HG02763 (cell line): Measurements from ENCODE around the gene PDE4B.

Experiments
- ATAC-seq: cut with Tn5 transposase; IDR thresholded peaks from one replicate; pipeline ENCODE4 v1.9.1; 2021; ENCODE audit warnings: mild to moderate bottlenecking, moderate library complexity; ENCODE audit not compliant: unreplicated experiment

Gene PDE4B

DNA sequence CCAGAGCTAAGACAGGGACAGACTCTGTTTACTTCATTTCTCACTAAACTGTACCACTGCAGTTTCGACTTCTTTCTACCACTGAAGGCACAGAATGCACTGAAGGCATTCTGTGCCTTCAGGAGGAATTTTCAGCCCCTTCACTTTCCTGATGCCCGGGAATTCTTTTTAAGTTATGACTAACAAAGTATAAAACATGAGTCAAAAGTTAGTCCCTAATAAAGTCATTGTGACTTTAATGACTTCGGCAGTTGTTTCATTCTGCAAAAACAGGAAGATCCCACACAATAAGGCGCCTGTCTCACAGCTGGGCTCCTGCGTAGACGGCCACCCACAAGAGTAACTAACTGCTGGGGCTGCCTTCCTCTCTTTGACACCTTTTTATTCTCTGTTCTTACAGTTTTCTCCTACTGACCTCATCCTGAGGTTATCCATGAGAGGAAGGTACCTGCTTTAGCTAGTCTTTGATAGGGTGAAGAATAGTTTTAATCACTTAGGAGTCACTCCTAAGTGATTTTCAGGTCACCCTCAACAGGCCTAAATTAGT lies 557.4 kb downstream of the PDE4B start:
- peak; percentile 55 for ATAC-seq

DNA sequence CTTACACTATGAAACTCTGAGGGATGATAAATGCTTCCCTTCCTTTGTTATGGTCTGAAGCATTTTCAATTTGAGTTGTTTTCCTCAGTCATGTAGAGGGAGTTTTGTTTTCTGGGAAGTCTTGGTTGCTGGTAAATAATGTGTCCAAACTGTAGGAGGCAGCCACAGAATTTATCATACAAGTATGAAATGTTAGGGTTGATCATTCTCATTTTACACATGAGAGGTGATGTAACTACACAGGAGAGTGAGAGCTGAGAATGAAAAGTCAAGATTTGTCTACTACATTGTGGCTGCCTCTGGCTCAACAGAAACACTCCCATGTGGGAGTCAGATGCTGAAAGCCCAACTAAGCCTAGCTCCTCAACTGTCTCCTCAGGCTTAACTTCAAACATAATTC lies 558.8 kb downstream of the PDE4B start:
- no peak for ATAC-seq

DNA sequence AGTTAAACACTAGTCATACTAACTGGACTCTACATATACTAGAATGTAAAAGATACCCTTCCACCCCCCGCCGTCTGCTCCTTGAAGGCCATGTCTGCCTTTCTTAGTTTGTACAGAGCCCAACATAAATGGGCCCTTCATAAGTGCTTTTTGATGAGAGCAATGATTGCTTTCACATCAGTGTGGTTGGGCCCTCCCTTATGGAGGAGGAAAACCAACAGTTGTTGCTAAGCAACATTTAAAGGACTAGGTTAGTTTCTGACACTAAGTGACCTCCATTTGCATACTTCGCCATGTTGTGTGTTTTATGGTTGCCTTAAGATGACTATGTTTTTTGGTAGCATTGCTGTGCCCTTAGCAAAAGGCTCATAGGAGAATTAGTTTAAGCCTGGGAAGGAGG lies 559.2 kb downstream of the PDE4B start:
- ATAC-seq: peak; percentile 32

DNA sequence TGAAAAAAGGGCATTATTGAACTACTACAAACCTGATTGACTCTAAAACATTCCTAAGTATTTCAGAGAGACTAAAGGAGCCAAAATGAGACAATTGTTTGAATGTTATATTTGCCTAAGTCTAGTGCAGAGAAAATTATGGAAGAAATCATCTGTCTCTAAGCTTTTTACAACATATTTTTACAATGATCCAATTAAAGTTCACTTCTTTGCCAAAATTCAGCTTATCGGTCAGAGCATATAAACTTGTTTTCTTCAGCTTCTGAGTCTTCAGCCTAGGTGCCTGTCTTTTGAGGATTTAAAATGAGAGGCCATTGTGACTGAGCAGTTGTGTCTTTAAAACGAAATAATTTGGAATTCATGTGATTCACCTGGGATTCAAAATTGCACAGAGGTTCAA lies 560.1 kb downstream of the PDE4B start:
- ATAC-seq: no peak

DNA sequence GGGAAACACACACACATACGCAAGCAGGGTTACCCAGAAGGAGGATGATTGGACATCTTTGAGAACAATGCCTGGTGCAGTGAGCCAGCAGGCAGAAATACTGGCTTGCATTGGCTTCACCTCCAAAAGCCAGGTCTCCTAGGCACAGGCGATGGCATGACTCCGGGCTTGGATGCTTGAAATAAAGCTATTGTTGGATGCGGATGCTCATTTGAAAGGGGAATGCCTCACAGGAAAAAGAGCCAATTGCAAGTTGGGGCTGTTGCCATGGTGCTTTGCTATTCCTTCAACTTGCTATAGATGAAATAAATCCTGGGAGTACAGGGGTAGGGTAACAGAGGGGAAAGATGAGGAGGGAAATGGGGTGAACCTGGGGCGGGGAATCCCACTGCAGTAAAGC lies 560.6 kb downstream of the PDE4B start:
- no peak for ATAC-seq

DNA sequence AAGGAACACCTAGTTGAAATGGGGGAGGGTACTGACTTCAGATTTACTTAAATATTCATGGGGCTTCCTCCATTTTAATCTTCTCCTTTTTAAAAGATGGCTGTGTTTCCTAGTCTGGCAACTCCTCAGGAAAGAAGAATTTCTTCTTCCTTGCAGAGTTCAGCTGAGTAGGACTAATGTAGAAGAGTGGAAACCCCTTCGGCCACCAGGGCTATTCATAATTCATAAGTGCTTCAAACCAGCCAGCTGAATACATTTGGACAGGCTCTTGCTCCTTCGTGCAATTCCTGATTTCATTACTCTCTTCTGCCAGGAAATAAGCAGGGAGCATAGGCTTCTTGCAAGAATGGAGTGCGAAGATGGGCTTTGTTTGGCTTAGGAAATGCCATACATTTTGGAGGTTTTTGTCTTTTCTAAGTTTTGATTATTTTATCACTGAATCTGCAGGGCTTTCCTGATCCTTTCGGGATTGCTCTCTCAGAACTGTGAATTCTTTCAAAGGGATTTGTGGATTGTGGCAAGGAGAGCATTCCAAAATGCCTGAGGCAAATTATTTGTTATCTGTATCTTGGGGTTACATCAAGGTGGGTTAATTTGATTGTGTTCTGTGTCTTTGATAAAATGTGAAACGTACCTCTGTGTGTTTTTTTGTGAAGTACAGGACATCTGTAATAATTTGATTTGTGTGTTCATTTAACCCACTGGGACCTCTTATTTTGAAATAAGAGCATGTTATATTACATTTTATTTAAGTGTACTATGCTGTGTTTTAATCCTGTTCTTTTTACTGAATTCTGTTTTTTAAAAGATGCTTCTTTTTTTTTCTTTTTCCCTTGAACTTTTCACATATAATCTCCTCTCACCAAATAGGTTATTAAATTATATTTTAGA lies 561.9 kb downstream of the PDE4B start:
- no peak for ATAC-seq

DNA sequence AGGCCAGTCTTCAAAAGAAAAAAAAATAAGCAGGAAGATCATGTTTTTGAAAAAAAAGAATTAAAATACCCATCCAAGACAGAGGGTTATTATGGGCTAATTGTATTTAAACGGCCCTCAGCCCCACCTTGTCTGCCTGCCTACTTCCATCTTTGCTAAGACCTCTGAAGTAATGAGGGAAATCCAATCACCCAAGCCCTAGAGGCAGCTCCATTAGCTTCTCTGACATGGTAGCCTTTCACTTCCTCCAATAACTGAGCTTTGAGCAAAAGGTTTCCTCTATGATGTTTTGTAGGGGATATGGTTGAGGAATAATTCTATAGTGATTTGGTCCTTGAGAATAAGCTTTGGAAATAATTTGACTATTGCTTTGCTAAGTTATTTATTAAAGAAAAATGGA lies 563.1 kb downstream of the PDE4B start:
- ATAC-seq: no peak

DNA sequence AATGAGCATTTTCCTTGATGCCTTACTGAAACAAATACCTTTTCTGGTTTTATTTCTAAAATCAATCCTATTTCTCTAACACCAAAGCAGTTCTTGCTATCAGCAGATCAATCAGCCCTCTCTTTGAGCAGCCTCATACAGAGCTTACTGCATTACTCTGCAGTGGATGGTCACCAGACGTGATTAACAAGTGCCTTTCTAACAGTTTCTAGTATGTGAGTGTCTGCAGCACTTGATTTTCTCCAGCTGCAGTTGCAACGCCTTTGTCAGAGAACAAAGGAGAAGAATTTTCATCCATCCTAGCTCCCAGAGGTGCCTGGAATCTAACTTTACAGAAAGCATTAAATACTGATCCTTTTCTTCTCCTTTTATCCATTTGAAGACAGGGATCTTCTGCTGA lies 563.9 kb downstream of the PDE4B start:
- no peak for ATAC-seq

DNA sequence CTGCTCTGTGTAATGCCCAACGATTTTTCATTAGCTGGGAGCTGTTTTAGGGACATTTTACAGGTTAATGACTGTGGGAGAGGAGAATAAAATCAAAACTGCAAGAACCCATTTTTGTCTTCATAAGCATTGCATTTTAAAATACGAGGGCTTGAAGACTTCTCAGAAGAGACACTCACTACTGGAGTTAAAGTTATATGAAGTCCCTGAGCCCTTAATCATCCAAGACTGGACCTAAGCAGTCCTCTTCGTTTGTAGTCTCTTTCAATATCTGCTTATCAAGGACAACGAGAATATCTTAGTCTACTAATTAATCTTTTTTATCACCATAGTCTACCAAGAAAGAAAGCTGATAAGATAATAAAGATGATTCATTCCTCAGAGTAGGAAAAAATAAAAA lies 564.3 kb downstream of the PDE4B start:
- ATAC-seq: no peak

DNA sequence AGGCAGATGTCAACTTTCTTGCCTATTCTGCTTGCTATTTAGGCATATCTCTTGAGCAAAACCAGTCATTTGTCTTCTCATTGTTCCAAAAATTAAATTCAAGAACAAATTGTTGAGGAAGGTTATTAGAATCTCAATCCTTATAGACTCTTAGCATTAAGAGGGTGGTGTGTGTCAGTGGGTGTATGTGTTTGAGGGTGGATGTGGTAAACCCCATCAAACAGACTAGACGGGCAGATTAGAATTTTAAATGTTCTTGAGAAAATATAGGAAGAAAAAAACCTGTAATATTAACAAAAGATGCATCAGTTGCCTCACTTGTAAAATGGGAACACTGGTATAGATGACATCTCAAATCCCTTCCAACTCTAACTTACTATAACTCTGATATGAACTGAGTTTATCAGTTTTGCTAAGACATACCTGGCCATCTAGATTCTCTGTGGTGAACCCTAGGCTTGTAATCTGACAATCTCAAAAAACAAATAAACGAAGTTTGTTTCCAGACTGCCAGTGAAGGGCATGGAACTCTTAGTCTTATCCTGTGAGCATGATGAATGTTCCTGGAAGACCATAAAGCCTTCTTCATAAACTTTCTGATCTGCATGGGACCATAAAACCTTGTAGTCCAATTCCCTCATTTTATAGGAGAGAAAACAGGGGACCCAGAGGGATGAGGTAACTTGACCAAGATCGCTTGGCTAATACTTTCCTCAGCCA lies 564.9 kb downstream of the PDE4B start:
- ATAC-seq: no peak

DNA sequence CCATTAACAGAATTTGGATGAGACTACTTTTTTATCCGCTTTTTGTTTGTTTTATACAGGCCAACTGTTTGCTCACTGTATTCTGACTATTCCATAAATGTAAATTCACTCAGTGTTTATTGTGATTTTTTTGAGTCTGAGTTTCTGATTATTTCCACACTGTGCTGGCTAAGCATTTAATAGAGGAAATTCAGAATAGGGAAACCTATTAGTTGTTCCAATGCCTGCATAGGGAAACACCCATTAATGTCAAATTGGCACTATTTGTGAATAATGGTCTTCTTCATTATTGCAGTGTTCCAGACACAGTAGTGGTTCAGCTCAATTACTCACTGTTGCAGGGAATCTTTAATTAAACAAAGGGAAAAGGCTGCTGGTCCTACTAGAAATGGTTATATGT lies 566.6 kb downstream of the PDE4B start:
- ATAC-seq: no peak

DNA sequence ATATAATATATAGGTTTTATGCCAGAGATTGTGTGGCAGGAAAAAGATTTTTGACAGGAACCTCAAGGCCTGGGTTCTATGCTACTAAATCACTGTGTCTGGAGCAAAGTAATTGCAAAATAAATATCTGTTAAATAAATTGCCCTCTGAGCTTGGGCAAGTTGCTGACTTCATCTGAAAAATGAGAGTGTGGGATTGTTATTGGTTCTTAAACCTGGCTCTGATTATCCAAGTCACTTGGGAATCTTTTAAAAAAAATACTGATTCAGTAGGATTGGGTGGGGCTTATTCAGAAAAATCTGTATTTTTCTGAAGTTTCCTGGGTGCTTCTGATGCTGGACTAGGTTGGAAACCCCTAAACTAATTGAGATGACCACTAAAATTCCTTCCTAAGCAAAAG lies 567.1 kb downstream of the PDE4B start:
- no peak for ATAC-seq

DNA sequence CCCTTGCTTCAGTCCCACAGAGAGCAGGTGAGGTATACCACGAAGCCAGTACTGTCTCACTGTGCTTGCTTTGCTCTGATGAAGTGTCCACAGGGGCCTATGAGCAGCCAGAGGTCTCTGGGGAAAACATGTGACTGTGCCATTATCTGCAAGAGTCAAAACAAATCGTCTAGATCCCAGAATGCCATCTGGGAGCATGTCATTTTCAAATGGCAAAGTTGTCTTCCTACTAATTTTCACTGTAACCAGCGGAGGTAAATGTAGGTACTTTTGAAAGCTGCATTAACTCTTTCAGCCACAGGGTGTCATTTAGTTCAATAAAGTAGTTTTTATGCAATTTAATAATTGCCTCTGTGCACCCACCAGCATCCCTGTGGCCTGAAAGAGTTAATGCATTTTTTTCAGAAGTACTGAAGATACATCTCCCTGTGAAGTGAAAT lies 567.6 kb downstream of the PDE4B start:
- ATAC-seq: no peak

DNA sequence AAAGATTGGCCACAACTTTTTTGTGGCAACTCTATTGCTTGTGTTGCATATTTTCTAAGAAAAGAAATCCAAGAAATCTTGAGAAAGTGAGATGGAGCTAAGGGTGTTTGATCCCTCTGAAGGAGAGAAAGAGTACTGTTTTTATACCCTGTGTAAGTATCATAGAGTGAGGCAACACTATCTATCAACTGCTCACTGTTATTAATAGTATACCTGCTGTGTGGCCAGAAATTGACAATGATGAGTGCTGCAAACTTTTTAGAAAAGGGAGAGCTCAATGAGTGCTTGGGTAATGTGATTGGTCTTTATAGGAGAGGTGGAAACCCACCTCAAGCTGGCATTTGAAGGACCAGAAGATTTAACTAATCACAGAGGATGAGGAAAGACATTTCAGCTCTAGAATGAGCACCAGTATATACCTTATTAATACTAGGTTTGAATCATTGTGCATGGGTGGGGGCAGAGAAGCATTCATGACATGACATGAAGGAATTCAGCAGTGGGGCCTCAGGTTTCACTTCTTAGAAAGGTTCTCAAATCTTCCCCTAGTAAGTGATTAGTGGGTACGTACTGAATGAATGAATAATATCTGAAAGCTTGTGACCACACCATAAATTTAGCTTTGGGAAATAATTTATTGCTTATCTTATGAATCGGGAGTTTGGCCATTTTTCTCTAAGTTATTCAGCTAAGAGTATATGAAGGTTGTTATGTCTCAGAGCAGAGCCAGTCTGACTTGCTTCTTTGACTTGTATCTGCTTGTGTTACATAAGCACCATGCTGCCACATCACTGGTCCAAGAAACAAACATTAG lies 572.1 kb downstream of the PDE4B start:
- ATAC-seq: no peak

DNA sequence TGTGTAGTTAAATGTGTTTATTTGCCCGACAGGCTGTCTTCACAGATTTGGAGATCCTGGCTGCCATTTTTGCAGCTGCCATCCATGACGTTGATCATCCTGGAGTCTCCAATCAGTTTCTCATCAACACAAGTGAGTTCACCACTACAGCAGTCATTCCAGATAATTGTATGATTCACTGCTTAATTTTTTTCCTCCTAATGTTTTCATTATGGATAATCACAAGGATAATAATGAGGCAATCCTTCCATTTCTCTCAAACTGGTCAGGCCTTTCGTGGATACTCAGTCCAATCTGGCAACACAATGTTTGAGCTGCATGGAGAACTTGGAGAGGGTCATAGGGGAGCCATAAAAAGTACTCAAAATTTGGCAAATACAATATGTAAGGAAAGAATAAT lies 572.9 kb downstream of the PDE4B start:
- ATAC-seq: no peak

DNA sequence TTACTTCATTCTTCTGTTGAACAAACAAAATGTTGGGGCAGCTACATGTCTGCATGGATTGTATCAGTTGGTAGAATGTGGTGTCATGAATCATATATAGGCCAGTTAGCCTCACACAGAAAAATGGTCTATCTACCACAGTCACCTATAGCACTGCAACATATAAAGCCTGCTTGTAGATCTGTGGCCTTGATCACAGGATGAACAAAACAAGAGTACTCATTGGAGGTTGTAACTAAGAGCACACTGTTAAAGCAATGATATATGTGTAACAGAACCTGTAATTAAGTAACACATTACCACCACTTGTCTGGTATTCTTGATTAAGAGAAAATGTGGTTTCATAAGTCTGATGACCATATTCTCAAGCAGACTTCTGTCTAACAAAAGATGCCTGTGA lies 573.9 kb downstream of the PDE4B start:
- ATAC-seq: no peak

DNA sequence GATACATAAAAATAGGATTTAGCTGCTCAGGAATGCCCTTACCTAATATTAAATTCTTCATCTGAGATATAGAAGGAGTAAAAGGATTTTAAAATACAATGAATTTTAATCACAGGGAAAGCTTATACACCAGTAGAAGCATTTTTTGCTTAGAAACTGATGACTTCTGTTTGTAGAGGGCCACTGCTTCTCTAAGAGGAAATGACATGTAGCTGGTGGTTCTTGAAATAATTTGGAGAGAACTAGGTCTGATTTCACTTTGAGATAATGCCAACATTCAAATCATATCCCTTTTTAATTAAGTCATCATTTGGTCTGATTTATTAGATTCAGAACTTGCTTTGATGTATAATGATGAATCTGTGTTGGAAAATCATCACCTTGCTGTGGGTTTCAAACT lies 574.7 kb downstream of the PDE4B start:
- no peak for ATAC-seq

DNA sequence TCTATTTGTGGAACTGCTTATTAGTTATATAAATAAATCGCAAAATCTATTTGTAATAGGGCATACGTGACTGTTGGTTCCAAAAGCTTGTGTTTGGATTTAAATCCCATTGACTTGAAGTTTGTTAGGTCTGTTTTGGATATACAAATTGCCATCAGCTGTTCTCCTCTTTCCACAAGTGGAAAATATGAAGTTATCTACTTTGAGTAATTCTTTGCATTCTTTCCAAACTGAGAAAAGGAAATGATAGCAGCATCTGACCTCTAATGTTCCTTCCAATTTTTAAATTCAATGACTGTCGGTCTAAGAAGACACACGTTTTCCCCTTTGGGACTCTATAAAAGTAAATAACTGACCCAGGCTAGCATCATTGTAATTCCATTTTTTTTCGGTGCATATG lies 575.6 kb downstream of the PDE4B start:
- no peak for ATAC-seq

DNA sequence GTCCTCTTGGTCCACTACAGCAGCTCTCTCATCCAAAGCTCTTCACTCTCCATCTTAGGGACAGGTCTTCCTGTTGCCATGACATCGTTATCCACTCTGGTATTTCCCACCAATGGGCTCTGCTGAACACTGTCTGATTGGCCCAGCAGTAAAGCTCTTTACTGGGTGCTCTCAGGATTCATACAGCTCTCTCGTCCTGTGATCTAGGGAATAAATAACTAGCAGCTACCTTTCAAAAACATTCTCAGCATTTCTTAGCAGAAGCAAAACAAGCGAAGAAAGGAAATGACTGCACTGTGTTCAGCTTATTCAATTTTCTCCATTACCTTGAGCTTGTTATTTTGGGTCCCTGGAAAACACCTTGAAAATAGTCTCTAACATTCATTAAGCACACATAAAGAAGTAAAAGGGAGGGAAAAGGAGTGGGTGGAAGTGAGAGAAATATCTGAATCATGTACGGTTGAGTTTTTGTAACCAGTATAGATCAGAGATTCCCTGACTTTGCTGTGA lies 577.8 kb downstream of the PDE4B start:
- peak; percentile 27 for ATAC-seq

DNA sequence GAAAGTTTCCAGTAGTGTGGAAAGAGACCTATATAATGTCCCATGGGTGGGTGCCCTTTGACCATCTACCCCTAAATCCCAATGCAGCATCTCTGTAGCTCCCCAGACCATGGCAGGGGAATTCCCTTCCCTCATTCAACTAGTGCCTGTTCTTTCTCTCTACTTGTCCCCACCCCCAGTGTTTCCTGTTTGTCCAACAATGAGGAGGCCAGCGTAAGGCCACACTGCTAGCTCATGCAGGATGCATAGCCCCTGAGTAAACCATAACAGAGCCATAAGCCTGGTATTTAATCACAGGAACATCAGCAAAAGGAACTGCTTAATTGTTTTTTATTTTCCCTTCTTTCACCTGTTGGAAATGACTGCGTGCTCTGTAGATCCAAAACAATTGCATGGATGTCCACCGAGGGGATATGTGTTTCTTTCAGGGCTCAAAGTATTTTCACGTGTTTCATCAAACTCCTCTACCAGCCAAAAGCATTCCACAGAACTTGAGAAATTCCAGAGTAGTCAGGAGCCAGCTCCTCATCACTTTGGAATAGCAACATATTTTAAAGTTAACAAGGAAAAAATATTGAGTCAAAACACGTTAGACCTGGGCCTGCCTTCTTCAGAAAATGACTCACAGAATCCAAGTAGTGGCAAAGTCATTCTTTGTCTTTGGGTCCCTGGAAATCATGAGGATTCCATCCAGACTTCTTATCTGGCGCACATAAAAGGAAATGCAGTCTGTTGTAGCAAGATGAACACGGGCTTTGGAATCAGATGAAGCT lies 578.7 kb downstream of the PDE4B start:
- peak; percentile 32 for ATAC-seq
